Measurements from ENCODE around the gene ADM5.
A peak's percentile ranks its signal among the peaks of the same experiment; 100 is the strongest.
"Not testable (repeated sequence)": the region's sequence is repeated elsewhere in the genome, so short reads cannot be mapped to it uniquely, and the experiment has no call there.

The ADM5 gene

GRCh38 chr19:49699364-49699763 lies 10.0 kb downstream of the ADM5 start:
- no peak for DNase-seq (ENCODE audit: insufficient read length, low spot score)
- no peak for FAIRE-seq

DNA sequence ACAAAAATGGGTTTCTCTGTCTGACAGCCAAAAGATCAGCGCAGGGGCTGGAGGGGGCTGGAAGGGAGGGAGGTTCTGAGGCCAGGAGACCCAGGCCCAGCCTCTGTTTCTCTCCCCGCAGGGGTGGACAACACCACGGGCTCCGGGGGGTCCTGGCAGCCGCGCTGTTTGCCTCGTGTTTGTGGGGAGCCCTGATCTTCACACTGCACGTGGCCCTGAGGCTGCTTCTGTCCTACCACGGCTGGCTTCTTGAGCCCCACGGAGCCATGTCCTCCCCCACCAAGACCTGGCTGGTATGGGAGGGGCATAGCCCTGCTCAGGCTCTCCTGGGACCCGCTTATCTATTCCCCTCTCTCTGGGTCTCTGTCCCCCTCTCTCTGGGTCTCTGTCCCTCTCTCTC lies 11.2 kb downstream of the ADM5 start:
- FAIRE-seq (no peak), DNase-seq (ENCODE audit: insufficient read length, low spot score) (no peak)

- FAIRE-seq: no peak
- no peak for DNase-seq (ENCODE audit: insufficient read length, low spot score)
These were observed 11.9 kb downstream of the ADM5 start for GRCh38 chr19:49701271-49701786.

GRCh38 chr19:49704888-49705642 lies 15.7 kb downstream of the ADM5 start:
- FAIRE-seq (no peak), DNase-seq (ENCODE audit: insufficient read length, low spot score) (no peak)

- no peak for FAIRE-seq
- no peak for DNase-seq (ENCODE audit: insufficient read length, low spot score)
These were observed 16.5 kb downstream of the ADM5 start for GRCh38 chr19:49705919-49706318.

DNA sequence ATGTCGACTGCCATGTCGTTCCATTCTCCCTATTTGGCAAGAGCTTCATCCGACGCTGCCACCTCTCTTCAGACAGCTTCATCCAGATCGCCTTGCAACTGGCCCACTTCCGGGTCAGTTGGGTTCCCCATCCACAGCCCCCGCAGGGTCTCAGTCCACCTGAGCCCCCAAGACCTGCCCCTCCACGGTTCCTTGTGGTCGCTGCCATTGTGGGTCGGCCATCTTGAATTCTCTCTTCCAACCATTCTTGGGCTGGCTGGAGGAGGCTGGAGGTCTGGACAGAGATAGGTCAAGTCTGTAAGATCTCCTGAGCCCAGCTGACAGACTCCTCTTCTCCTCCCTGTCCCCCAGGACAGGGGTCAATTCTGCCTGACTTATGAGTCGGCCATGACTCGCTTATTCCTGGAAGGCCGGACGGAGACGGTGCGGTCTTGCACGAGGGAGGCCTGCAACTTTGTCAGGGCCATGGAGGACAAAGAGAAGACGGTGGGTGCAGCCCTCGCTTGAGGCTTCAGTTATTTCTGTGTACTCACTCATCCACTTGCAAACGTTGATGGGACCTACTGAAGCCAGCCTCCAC lies 21.1 kb downstream of the ADM5 start:
- FAIRE-seq (no peak), DNase-seq (ENCODE audit: insufficient read length, low spot score) (peak; percentile 29)

DNA sequence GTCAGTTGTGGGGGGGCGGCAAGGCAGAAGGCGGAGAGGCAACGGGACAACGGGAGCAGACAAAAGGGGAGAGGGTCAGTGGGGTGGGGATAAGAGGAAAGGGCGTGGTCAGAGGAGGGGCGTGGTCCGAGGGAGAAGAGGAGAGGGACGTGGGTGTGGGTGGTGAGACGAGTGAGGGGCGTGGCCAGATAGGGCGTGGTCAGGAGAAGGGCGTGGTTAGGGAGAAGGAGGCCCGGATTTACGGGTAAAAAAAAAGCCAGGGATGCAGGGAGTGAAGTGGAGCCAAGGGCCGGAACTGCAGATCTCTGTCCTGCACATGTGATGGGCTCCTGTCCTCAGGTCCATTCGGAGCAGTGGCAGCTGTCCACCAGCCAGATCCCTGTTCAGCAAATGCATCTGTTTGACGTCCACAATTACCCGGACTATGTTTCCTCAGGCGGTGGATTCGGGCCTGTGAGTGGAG lies 23.0 kb downstream of the ADM5 start:
- DNase-seq (ENCODE audit: insufficient read length, low spot score) (peak; percentile 17), FAIRE-seq (no peak)

DNA sequence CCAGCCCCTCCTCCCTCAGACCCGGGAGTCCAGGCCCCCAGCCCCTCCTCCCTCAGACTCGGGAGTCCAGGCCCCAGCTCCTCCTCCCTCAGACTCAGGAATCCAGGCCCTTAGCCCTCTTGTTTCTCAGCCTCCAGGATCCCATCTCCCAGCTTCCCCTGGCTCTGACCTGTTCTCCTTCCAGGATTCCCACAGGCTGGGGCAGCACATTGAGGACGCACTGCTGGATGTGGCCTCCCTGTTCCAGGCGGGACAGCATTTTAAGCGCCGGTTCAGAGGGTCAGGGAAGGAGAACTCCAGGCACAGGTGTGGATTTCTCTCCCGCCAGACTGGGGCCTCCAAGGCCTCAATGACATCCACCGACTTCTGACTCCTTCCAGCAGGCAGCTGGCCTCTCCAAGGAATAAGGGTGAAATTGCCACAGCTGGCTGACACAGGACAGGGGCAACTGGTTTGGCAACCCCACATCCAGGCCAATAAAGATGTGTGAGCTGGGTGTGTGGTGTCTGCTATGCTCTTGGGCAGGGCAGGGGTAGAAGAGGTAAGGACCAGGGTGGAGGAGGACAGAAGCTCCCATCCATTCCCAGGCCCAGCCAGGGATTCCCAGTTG lies 23.9 kb downstream of the ADM5 start:
- FAIRE-seq (no peak), DNase-seq (ENCODE audit: insufficient read length, low spot score) (no peak)

DNA sequence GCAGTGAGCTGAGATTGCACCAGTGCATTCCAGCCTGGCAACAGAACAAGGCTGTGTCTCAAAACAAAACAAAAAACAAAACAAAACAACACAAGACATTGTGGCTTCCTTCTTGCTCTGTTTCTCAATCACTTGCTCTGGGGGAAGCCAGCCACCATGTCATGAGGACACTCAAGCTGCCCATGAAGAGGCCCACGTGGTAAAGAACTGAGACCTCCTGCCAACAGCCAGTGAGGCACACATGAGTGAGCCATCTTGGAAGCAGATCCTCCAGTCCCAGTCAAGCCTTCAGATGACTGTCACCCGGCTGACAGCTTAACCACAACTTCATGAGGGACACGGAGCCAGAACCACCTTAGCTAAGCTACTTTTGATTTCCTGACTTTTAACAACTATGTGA lies 26.8 kb downstream of the ADM5 start:
- no peak for FAIRE-seq
- DNase-seq (ENCODE audit: insufficient read length, low spot score): no peak

- DNase-seq (ENCODE audit: insufficient read length, low spot score) (no peak), FAIRE-seq (no peak)
These were observed 29.1 kb downstream of the ADM5 start for GRCh38 chr19:49718511-49718910.

DNA sequence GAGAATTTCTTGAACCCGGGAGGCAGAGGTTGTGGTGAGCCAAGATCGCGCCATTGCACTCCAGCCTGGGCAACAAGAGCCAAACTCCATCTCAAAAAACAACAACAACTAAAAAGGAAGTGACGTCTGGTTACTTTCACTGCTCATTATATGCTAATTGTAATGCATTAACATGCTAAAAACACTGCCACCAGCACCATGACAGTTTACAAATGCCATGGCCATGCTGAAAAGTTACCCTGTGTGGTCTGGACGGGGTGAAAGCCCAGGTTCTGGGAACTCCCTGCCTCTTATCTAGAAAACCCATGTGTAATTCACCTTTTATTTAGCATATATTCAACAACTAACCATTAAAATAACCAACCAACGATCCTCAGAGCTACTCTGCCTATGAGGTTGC lies 29.6 kb downstream of the ADM5 start:
- no peak for FAIRE-seq
- DNase-seq (ENCODE audit: insufficient read length, low spot score): no peak

DNA sequence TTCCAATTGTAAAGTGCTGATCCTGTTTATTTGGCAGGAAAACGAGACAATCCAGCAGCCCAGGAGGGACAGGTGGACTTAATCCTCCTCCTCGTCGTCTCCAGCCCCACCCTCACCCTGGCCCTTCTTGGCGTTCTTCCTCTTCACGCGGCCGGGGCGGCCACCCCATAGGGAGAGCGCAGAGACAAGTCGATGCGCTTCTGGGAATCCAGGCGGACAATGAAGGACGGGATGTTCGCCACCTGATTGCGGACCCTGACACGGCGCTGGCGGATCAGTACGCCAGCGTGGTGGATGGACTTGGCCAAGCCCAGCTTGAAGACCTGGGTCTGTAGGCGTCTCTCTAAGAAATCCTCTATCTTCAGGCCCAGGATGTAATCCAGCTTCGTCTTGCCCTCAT lies 30.0 kb downstream of the ADM5 start:
- DNase-seq (ENCODE audit: insufficient read length, low spot score); FAIRE-seq: not testable (repeated sequence)

DNA sequence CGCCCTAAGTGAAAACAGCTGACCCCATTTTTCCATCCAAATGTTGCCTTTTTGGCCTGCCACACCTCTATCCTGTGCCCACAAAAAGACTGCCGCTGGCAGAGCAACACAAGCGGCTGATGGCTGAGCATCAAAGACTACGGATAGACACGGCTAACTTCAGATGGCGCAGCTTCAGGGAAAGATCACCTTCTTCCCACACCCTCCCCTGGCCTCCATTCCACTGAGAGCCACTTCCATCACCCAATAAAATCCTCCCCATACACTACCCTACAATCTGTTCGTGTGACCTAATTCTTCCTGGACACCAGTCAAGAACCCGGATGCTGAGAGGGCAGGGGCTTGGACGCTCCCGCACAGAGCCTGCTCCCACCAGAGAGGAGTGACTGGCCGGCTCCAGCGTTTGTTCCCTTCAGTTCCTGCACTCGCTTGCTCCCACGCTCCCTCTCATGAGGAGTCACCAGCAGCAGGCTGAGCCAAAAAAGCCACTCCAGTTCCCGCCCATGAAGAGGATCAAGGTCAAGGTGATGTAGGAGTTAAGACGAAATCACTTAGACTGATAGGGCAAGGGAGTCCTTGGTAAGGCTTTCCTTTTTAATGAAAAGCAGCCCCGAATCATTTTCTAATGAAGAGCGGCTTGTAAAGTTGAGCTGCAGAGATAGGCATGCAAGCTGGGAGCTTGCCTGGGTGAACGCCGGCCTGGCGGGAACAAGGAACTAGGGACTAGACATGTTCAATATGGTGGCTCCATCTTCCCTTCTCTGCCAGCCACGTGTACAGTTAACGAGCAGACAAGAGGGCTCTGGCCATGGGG lies 38.0 kb downstream of the ADM5 start:
- FAIRE-seq: no peak
- no peak for DNase-seq (ENCODE audit: insufficient read length, low spot score)

DNA sequence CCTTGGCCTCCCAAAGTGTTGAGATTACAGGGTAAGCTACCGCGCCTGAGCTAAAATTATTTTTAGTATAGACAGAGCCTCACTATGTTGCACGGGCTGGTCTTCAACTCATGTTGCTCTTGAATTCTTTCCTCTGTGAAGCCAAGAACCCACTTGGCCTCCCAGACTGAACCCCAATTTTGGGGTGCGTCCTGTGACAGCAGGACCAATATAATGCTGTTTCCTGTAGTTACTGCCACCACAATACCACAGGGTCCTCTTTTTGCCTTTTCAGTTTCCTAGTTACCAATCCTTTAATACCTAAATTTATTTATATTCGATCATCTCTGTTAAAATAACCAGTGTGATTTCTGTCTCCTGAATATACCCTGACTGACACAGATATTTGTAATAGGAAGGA lies 40.8 kb downstream of the ADM5 start:
- no peak for FAIRE-seq

GRCh38 chr19:49738268-49738667 lies 48.9 kb downstream of the ADM5 start:
- no peak for FAIRE-seq
- no peak for DNase-seq (ENCODE audit: insufficient read length, low spot score)

More for the DNA sequence above, 40.8 kb downstream of the ADM5 start:
- DNase-seq (ENCODE audit: insufficient read length, low spot score): no peak

- FAIRE-seq (no peak), DNase-seq (ENCODE audit: insufficient read length, low spot score) (no peak)
These were observed 49.7 kb downstream of the ADM5 start for GRCh38 chr19:49739098-49739497.

DNA sequence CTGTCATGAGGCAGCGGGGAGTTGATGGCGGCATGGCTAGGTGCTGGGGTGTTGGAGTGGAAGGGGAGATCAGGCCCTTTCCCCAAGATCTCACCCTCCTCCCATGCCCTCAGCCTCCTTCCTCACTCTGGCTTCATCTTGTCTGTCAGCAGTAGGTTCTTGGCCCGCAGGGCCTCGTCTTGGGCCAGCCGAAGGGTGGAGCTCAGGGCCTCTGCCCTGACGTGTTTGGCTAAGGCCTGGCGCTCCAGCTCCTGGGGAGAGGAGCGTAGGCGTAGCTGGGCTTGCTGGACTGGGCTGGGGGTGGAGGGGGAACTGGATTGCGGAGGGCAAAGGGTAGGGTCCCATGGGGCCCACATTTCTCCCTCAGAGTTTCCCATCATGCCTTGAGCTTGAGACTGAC lies 50.5 kb downstream of the ADM5 start:
- FAIRE-seq: no peak

More for the DNA sequence above, 50.5 kb downstream of the ADM5 start:
- no peak for DNase-seq (ENCODE audit: insufficient read length, low spot score)
